HG03439 (cell line): Measurements from ENCODE around the gene NTSR1.

Source experiments
- ATAC-seq: cut with Tn5 transposase; IDR thresholded peaks from one replicate; pipeline ENCODE4 v1.9.1; 2021; ENCODE audit warnings: mild to moderate bottlenecking, moderate library complexity; ENCODE audit not compliant: unreplicated experiment

The NTSR1 gene

DNA sequence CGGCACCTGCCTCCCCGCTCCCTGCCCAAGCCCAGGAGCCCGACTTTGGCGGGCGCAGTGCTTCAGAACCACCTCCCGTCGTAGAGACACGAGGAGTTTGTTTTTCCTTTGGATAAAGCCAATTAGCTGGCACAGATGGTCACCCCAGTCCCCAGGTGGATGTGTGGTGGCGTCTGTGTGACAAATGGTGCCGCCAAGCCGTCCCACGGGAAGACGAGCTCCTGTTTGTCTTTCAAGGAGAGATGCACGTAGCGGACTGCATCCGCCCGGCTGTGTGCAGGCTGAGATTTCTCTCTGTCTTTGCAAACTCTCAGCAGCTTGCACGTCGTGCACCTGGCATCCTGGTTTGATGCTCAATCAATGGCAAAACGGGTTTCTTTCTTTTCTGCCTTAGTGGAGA is 71.6 kb downstream of the NTSR1 start:
- ATAC-seq: no peak

- no peak for ATAC-seq
These were observed 72.1 kb downstream of the NTSR1 start for GRCh38 chr20:62780696-62781095.

DNA sequence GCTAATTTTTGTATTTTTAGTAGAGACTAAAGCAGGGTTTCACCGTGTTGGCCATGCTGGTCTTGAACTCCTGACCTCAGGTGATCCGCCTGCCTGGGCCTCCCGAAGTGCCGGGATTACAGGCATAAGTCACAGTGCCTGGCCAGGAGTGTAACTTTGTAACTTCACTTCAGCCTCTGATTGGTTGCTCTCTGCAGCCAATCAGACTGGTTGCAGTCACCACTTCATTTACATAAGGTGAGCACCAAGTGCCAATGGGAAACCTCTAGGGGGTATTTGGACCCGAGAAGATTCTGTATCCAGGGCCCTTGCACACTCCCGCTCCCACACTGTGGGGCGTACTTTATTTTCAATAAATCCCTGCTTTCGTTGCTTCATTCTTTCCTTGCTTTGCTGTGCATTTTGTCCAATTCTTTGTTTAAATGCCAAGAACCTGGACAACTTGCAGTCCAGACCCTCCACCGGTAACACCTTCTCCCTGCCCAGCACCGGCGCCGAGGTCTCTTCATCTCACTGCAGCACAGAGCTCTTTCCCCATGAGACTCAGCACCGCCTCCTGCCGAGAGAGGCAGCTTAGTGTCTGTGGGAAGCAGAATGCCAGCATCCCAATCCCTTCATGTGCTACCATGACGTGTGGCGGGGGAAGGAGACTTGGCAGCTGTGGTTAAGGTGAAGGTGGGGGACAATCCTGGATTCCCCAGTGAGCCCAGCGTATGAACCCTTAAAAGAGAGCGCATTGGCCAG is 73.7 kb downstream of the NTSR1 start:
- no peak for ATAC-seq

- ATAC-seq: no peak
These were observed 74.2 kb downstream of the NTSR1 start for GRCh38 chr20:62782893-62783278.

DNA sequence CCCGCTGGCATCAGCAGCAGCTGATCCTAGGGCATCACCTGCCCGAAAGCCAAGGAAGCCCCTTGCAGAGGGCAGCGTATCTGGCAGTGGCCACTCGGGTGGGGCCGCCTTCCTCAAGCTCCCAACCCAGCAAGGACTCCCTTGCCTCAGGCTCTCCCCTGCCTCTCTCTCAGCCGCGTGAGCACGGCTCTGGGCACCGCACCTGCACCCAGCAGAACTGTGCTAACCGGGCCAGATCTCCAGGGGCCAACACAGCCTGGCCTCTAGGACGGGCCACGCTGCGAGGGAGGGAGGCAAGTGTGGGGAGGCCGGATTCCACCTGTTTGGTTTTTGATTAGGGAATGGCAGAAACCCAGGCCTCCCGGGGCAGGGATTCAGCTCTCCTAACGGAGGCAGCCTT is 75.9 kb downstream of the NTSR1 start:
- ATAC-seq: no peak

GRCh38 chr20:62785393-62785792 is 76.8 kb downstream of the NTSR1 start:
- no peak for ATAC-seq

DNA sequence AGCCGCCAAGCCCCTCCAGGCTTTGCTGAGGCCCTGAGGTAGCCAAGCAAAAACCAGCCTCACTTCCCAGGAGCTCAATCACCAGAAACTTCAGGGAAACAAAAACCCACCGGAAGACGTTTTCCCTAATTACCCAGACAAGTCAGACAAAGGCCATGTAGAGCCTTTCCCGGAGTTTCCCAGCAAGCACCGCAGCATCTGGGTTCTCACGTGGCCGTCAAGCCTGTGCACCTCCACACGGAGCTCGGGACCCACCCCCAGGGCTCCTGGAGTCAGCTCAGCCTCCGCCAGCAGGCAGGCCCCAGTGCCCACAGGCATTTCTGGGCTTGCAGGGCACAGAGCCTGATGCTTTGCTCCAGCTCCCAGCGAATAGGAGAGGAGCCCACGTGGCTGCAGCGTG is 77.5 kb downstream of the NTSR1 start:
- ATAC-seq: no peak

DNA sequence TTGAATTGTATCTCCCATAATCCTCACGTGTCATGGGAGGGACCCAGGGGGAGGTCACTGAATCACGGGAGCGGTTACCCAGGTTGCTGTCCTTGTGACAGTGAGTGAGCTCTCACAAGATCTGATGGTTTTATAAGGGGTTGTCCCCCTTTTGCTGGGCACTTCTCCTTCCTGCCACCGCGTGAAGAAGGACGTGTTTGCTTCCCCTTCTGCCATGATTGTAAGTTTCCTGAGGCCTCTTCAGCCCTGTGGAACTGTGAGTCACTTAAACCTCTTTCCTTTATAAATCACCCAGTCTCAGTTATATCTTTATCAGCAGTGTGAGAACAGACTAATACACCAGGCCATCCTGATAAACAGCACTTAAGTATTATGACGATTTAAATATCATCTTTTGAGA is 78.7 kb downstream of the NTSR1 start:
- ATAC-seq: no peak

GRCh38 chr20:62787866-62788265 is 79.2 kb downstream of the NTSR1 start:
- no peak for ATAC-seq

GRCh38 chr20:62788607-62789006 is 80.0 kb downstream of the NTSR1 start:
- no peak for ATAC-seq

- ATAC-seq: no peak
These were observed 81.4 kb downstream of the NTSR1 start for GRCh38 chr20:62790075-62790474.

GRCh38 chr20:62791301-62792181 is 82.9 kb downstream of the NTSR1 start:
- no peak for ATAC-seq

DNA sequence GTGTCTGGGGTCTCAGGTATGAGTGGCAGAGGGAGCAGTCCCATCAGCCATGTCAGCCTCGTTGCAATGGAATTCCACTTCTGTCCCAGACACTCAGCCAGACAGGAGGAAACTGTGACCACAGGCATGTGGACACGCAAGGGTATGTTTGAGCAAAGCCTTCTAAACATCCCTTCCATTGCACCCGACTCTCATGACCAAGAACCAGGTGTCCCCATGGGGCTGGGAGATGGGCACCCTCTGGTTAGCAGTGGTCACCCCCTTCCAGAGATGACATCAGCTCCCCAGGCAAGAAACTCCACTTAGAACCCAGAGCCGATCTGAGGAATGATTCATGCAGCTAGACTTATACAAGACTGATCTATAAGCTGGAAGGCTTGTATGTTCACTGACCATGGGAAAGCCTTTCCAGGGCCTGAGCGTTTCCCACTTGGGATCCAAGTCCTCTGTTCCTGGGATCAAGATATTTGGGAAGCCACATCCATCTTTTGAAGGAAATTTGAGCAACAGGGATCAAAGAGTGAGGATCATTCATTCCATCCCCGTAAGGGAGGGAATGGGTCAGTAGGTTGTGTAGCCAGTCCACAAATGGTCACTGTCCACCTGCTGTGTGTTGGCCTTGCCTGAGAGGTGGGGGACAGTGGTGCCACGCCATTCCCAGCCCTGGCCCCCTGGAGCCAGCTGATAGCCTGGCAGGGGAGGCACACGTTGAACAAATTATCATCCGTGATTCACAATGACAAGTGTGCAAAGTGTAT is 83.7 kb downstream of the NTSR1 start:
- ATAC-seq: no peak

DNA sequence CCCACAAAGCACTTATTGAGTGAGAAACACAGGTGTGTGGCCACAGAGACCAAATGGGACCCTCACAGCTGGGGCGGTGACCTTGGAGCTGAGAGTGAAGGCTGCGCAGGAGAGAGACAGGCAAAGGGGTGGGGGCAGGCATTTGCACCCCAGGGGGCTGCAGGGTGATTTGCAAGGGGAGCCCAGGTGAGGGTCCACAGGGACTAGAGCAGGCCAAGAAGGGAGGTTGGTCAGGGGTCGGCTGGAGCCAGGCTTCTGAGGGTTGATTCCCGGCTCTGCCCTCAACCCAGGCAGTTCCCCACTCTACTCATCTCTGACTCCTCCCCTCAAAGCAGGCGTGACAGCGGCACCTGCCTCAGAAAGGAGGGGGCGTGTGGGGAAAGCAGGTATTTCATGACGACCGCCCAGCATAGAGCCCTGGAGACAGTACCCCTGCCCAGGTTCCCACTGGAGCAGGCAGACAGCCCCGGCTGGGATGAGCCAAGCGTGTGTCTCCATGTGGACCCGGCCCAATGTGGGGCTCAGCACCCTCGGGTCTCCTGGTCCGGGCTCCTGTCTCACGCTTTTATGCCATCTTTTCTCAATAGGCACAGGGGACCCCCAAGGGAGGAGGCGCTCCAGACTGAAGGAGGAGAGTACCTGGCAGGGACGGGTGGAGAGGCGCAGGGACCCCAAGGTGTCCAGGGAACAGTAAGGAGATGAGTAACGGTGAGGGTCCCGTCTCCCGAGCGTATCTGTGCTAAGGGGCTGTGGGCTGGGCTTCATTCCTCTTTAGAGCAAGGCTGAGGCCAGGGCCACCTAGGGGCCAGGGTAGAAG is 84.5 kb downstream of the NTSR1 start:
- no peak for ATAC-seq

DNA sequence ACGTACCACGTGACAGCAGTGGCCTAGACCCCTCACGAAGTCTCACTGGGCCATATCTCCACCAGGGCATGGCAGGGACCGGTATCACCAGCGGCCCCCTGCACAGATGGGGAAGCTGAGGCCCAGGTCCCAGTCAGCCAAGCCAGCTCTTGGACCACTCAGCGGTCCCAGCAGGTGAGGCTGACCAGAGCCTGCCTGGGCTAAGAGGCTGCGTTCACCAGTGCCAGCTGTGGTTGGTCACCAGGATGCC is 85.0 kb downstream of the NTSR1 start:
- ATAC-seq: no peak

- peak; percentile 65 for ATAC-seq
These were observed 85.5 kb downstream of the NTSR1 start for GRCh38 chr20:62794007-62794724.

DNA sequence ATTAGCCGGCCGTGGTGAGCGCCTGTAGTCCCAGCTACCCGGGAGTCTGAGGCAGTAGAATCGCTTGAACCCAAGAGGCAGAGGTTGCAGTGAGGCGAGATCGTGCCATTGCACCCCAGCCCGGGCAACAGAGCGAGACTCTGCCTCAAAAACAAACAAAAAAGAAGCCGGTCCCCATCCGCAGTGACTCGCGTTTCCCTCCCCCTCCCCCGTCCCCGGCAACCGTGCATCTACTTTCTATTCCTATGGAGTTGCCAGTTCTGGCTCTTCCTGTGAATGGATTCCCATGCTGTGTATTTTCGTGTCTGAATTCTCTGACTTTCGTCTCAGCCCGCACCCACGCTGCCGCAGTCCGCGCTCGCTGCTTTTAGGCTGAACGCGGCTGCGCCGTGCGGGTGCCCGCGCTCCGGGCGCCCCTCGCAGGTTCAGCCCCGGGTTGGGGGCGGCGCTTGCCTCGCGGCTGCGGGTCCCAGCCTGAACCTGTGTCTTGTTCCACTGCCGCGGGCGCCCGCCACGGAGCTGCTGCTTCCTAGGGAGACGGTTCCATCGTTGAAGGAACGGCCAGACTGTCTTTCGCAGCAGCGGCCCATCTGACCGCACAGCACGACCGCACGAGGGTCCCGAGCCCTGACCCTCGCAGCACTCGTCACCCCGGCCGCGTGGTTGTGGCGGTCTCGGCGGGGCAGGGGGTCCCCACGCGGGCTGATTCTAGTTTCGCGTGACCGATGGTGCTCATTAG is 86.6 kb downstream of the NTSR1 start:
- no peak for ATAC-seq

- ATAC-seq: no peak
These were observed 88.3 kb downstream of the NTSR1 start for GRCh38 chr20:62796699-62797491.
